Activated CD4-positive, alpha-beta T cell treated with anti-CD3 and anti-CD28 coated beads for 36 hours (primary cell): ENCODE results near the gene MARVELD1. TPM values are rescaled to one million over a fixed set of nuclear protein-coding genes. Genes with fewer than 3 reads are reported as not detected.
A peak's percentile ranks its signal among the peaks of the same experiment; 100 is the strongest.

Source experiments
- ATAC-seq: fragments of 200-7000 bp; cut with Tn5 transposase; one replicate; pipeline ENCODE4 v1.10.0; 2021; ENCODE audit warnings: mild to moderate bottlenecking, moderate library complexity
- CTCF ChIA-PET: fragments of 350-600 bp; sonication (Branson Sonifier 250); formaldehyde crosslinking; loops from one replicate; lab custom pipeline; 2021; ENCODE audit warnings: antibody characterized with exemption; lab: Charles Lee
- POLR2A ChIA-PET: fragments of 350-600 bp; sonication (Branson Sonifier 250); formaldehyde crosslinking; loops from one replicate; lab custom pipeline; 2021; ENCODE audit warnings: antibody characterized with exemption, inconsistent platforms; lab: Charles Lee
- DNase-seq: peaks from one replicate; pipeline ENCODE4 v3.0.0-alpha.2; 2020
- H3K27ac Mint-ChIP-seq: one replicate; pipeline ENCODE4 v1.8.0; 2021; ENCODE audit warnings: mixed read lengths
- H3K27me3 Mint-ChIP-seq: one replicate; pipeline ENCODE4 v1.8.0; 2021; ENCODE audit warnings: mixed read lengths
- H3K36me3 Mint-ChIP-seq: one replicate; pipeline ENCODE4 v1.8.0; 2021; ENCODE audit warnings: low read depth, mixed read lengths
- H3K4me1 Mint-ChIP-seq: one replicate; pipeline ENCODE4 v1.8.0; 2021; ENCODE audit warnings: mixed read lengths
- H3K4me3 Mint-ChIP-seq: one replicate; pipeline ENCODE4 v1.8.0; 2021; ENCODE audit warnings: mild to moderate bottlenecking, moderate library complexity, mixed read lengths
- H3K9me3 Mint-ChIP-seq: one replicate; pipeline ENCODE4 v1.8.0; 2021; ENCODE audit warnings: low read depth, mixed read lengths
- intact Hi-C, 2 experiments: fragments of 100-400 bp; cut with DNase I in 1 of 2; cut with micrococcal nuclease in 1 of 2; formaldehyde crosslinking; loops; one replicate each; pipeline versions ENCODE4 v1.14.2 to v1.15.1; 2022 to 2024; cut with DNase I, micrococcal nuclease
- total RNA-seq, 2 experiments: library from RNA; stranded (reverse); gene quantifications; one replicate each; pipeline ENCODE4 v1.2.3, GENCODE V29; 2021

Gene MARVELD1
- total RNA-seq, 2 experiments from 2014 or later = 1.8 to 1.9 TPM

GRCh38 chr10:97723001-97723400 is 9.5 kb downstream of the MARVELD1 start:
- ATAC-seq = no peak
- no peak overlapping the region for H3K27ac Mint-ChIP-seq
- CTCF ChIA-PET = interaction anchor here (0.7 to 17.4 kb wide), 2 partner anchors 15 to 79 kb away, joined by 3 to 384 read pairs; partner anchors contain the start of gene MARVELD1
- H3K4me1 Mint-ChIP-seq = peaks cover 5% of the 10 kb centered on the region
- H3K9me3 Mint-ChIP-seq = no peaks in the 10 kb centered on the region
- DNase-seq = no peak
- POLR2A ChIA-PET = no interaction called here
- H3K4me3 Mint-ChIP-seq = no peak overlapping the region
- no peaks in the 10 kb centered on the region for H3K36me3 Mint-ChIP-seq
- intact Hi-C loops = no loop called here
- H3K27me3 Mint-ChIP-seq = peaks cover 3% of the 10 kb centered on the region

- H3K4me1 Mint-ChIP-seq = peaks cover 5% of the 10 kb centered on the region
- CTCF ChIA-PET = interaction anchor here (0.6 to 17.4 kb wide), 11 partner anchors 9 to 927 kb away, joined by 3 to 384 read pairs (median 3); partner anchors contain the start of genes AVPI1 and MARVELD1
- POLR2A ChIA-PET = no interaction called here
Observed at GRCh38 chr10:97724341-97724941, 10.9 kb downstream of the MARVELD1 start.

DNA sequence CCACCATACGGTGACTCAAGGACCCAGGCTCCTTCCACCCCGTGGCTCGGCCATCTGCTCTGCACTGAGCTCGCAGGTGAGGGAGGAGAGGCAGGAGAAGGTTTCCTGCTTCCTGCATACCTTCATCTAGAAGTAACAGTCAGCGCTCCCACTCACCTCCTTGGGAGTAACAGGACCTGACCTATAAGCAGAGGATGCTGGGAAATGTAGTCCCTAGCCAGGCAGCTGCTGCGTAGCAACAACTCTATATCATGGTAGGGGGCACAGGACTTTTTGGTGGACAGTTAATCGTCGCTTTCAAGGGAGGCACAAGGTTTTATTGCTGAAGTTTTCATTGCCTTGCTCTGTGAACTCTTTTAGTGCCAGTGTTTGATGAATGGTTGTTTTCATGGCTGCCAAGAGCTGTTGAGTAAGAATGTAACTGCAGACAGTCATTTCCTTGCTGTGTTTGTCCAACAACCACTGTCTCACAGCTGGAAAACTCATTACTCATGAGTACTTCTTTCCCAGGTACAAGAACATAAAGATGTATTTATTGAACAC is 13.2 kb downstream of the MARVELD1 start:
- peaks cover 5% of the 10 kb centered on the region for H3K4me1 Mint-ChIP-seq
- H3K4me3 Mint-ChIP-seq = no peak overlapping the region
- no peaks in the 10 kb centered on the region for H3K36me3 Mint-ChIP-seq
- no peak overlapping the region for H3K27ac Mint-ChIP-seq
- H3K9me3 Mint-ChIP-seq = no peaks in the 10 kb centered on the region
- POLR2A ChIA-PET = interaction anchor here (1.0 kb wide), 1 partner anchor 10 kb away, joined by 5 read pairs; no protein-coding TSS in a partner anchor
- DNase-seq (no peak), ATAC-seq (peak; percentile 81)
- H3K27me3 Mint-ChIP-seq = peaks cover 7% of the 10 kb centered on the region
- CTCF ChIA-PET = interaction anchor here (0.8 to 17.4 kb wide), 5 partner anchors 10 to 143 kb away, joined by 3 to 384 read pairs (median 4); partner anchors contain the start of genes AVPI1 and MARVELD1
- intact Hi-C loops = no loop called here

More at GRCh38 chr10:97724341-97724941, 10.9 kb downstream of the MARVELD1 start:
- H3K27me3 Mint-ChIP-seq = peaks cover 7% of the 10 kb centered on the region
- ATAC-seq (no peak), DNase-seq (no peak)
- no peaks in the 10 kb centered on the region for H3K36me3 Mint-ChIP-seq
- no peak overlapping the region for H3K4me3 Mint-ChIP-seq
- H3K27ac Mint-ChIP-seq = no peak overlapping the region
- intact Hi-C loops = no loop called here
- H3K9me3 Mint-ChIP-seq = no peaks in the 10 kb centered on the region

- no peak overlapping the region for H3K4me3 Mint-ChIP-seq
- intact Hi-C loops = no loop called here
- ATAC-seq (no peak), DNase-seq (no peak)
- POLR2A ChIA-PET = no interaction called here
- H3K27me3 Mint-ChIP-seq = peaks cover 6% of the 10 kb centered on the region
- CTCF ChIA-PET = interaction anchor here (17.4 kb wide), 1 partner anchor 21 kb away, joined by 384 read pairs; the partner anchor contains the start of gene MARVELD1
- no peaks in the 10 kb centered on the region for H3K9me3 Mint-ChIP-seq
- H3K36me3 Mint-ChIP-seq = no peaks in the 10 kb centered on the region
- H3K27ac Mint-ChIP-seq = no peak overlapping the region
- peaks cover 5% of the 10 kb centered on the region for H3K4me1 Mint-ChIP-seq
Observed at GRCh38 chr10:97729014-97729413, 15.5 kb downstream of the MARVELD1 start.

GRCh38 chr10:97731346-97732051 is 18.0 kb downstream of the MARVELD1 start:
- Mint-ChIP-seq H3K4me3 (no peak overlapping the region), H3K4me1 (peaks cover 10% of the 10 kb centered on the region), H3K27me3 (peaks cover 4% of the 10 kb centered on the region), H3K9me3 (no peaks in the 10 kb centered on the region), H3K36me3 (no peaks in the 10 kb centered on the region), H3K27ac (no peak overlapping the region)
- ChIA-PET POLR2A (interaction anchor here (0.6 kb wide), 1 partner anchor 32 kb away, joined by 3 read pairs; no protein-coding TSS in a partner anchor), CTCF (interaction anchor here (0.5 to 17.4 kb wide), 12 partner anchors 11 to 1609 kb away, joined by 3 to 384 read pairs (median 4); partner anchors contain the start of genes AVPI1 and MARVELD1)
- DNase-seq = peak; percentile 72
- peak; percentile 55 for ATAC-seq
- intact Hi-C loops = loop anchor here (1.0 kb wide), 4 partner anchors 22 to 159 kb away; partner anchors contain the start of gene ANKRD2 (in 1 of the 2)

- H3K36me3 Mint-ChIP-seq = no peaks in the 10 kb centered on the region
- H3K4me1 Mint-ChIP-seq = peaks cover 11% of the 10 kb centered on the region
Observed at GRCh38 chr10:97732052-97732359, 18.5 kb downstream of the MARVELD1 start.

DNA sequence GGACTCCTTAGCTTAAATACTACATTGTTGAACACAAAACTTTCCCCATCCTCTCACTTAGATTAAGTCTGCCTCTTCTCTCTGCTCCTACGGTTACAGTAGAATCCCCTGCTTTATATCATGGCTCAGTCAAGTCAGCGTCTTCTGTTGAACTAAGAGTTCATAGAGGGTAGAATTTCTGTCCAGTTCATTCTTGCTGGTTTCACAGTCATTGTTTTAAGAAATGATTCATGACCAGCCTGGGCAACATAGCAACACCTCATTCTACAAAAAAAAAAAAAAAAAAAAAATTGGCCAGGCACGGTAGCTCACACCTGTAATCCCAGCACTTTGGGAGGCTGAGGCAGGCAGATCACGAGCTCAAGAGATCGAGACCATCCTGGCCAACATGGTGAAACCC is 19.7 kb downstream of the MARVELD1 start:
- ATAC-seq = no peak
- POLR2A ChIA-PET = no interaction called here

More at GRCh38 chr10:97732052-97732359, 18.5 kb downstream of the MARVELD1 start:
- H3K9me3 Mint-ChIP-seq = no peaks in the 10 kb centered on the region
- ChIA-PET CTCF (interaction anchor here (0.6 to 17.4 kb wide), 10 partner anchors 12 to 243 kb away, joined by 3 to 384 read pairs (median 5); partner anchors contain the start of genes AVPI1 and MARVELD1), POLR2A (interaction anchor here (0.6 kb wide), 1 partner anchor 33 kb away, joined by 3 read pairs; no protein-coding TSS in a partner anchor)
- intact Hi-C loops = no loop called here
- H3K27ac Mint-ChIP-seq = no peak overlapping the region
- H3K4me3 Mint-ChIP-seq = no peak overlapping the region
- DNase-seq (no peak), ATAC-seq (no peak)
- peaks cover 4% of the 10 kb centered on the region for H3K27me3 Mint-ChIP-seq

GRCh38 chr10:97734021-97734420 is 20.5 kb downstream of the MARVELD1 start:
- peaks cover 2% of the 10 kb centered on the region for H3K27me3 Mint-ChIP-seq
- peaks cover 23% of the 10 kb centered on the region for H3K4me1 Mint-ChIP-seq
- CTCF ChIA-PET = interaction anchor here (0.6 to 17.4 kb wide), 7 partner anchors 16 to 243 kb away, joined by 3 to 384 read pairs (median 6); partner anchors contain the start of genes AVPI1 and MARVELD1
- no peaks in the 10 kb centered on the region for H3K9me3 Mint-ChIP-seq
- H3K4me3 Mint-ChIP-seq = no peak overlapping the region
- H3K27ac Mint-ChIP-seq = no peak overlapping the region
- POLR2A ChIA-PET = interaction anchor here (0.6 kb wide), 1 partner anchor 24 kb away, joined by 5 read pairs; no protein-coding TSS in a partner anchor
- ATAC-seq = no peak
- intact Hi-C loops = no loop called here
- no peak for DNase-seq
- peaks cover 8% of the 10 kb centered on the region for H3K36me3 Mint-ChIP-seq

More for the DNA sequence above, 19.7 kb downstream of the MARVELD1 start:
- H3K9me3 Mint-ChIP-seq = no peaks in the 10 kb centered on the region
- DNase-seq = no peak
- no peak overlapping the region for H3K4me3 Mint-ChIP-seq
- intact Hi-C loops = no loop called here
- CTCF ChIA-PET = interaction anchor here (0.8 to 17.4 kb wide), 9 partner anchors 16 to 244 kb away, joined by 3 to 384 read pairs (median 6); partner anchors contain the start of genes AVPI1 and MARVELD1
- peaks cover 5% of the 10 kb centered on the region for H3K36me3 Mint-ChIP-seq
- peaks cover 2% of the 10 kb centered on the region for H3K27me3 Mint-ChIP-seq
- peaks cover 17% of the 10 kb centered on the region for H3K4me1 Mint-ChIP-seq
- H3K27ac Mint-ChIP-seq = no peak overlapping the region

DNA sequence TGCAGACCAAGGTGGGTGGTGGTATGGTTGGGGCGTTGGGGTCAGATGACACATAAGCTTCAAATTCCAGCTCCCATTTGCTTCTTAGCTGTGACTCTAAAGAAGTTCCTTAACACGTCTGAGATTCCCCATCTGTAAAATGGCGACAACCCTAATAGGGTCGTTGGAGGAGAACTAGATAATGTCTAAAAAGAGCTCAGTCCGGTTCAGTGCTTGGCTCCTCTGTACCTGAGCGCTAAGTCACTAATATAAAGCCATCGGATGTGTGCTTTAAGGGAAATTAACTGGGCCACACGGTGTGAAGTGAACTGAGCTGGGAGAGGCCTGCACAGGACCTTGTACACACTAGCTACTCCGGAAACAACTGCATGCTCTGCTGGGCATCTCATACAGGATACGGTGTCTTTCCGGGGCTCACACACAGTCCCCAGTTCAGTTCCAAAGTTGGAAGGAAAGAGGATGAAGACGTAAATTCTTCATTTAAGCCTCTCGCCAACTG is 22.9 kb downstream of the MARVELD1 start:
- H3K36me3 Mint-ChIP-seq = peaks cover 27% of the 10 kb centered on the region
- DNase-seq = no peak
- intact Hi-C loops = loop anchor here in 1 of 2 experiments (2.0 to 5.0 kb wide), 5 partner anchors 96 to 904 kb away; partner anchors contain the start of genes FRAT2, LCOR, PI4K2A and RRP12
- ATAC-seq = peak; percentile 23
- H3K27me3 Mint-ChIP-seq = no peaks in the 10 kb centered on the region
- peak overlapping the region; percentile 93 for H3K27ac Mint-ChIP-seq
- H3K9me3 Mint-ChIP-seq = no peaks in the 10 kb centered on the region
- ChIA-PET POLR2A (interaction anchor here (1.2 to 1.5 kb wide), 2 partner anchors 22 to 49 kb away, joined by 6 to 8 read pairs; partner anchors contain the start of genes AVPI1 and MARVELD1), CTCF (interaction anchor here (0.6 to 17.4 kb wide), 14 partner anchors 9 to 857 kb away, joined by 3 to 384 read pairs (median 4); partner anchors contain the start of genes AVPI1 and MARVELD1)
- peak overlapping the region; percentile 88 for H3K4me3 Mint-ChIP-seq
- peaks cover 43% of the 10 kb centered on the region for H3K4me1 Mint-ChIP-seq
